B cell (primary cell): Measurements from ENCODE around the gene ING3.

Experiments
- EZH2 ChIP-seq: IDR thresholded peaks from 2 replicates; pipeline ENCODE4 v1.6.1; 2012; ENCODE audit warnings: borderline replicate concordance, low read depth, mild to moderate bottlenecking, moderate library complexity, low read length; ENCODE audit not compliant: insufficient read depth, poor library complexity, severe bottlenecking
- TF ChIP-seq, protein P1 (sequence below): fragments of 200-600 bp; IDR thresholded peaks from one replicate; pipeline ENCODE4 v1.8.0; 2022; ENCODE audit warnings: antibody characterized with exemption, mild to moderate bottlenecking

DNA sequence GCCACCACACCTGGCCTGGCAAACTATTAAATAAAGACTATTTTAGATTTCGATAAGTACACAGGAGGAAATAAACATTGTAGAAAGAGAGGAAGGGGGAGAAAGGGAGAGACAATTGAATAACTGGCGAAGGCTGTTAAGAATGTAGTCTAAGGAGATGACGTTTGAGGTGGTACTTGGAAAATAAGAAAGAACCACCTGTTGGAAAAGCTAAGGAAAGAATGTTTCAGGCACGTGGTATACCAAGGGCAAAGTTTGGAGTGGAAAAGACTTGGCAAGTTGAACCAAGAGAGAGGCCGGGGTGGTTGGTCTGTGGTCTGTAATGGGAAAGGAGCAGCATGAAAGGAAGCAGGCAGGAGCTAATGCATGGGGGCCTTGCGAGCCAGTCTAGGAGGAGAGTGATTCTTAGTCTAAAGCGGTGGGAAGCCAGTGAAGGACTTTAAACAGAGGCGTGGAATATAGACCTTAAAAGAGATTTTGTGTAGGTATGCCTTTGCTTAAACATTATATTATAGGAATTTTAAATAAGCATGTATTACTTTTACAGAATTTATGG is 9.4 kb downstream of the ING3 start:
- TF ChIP-seq, protein P1, sequence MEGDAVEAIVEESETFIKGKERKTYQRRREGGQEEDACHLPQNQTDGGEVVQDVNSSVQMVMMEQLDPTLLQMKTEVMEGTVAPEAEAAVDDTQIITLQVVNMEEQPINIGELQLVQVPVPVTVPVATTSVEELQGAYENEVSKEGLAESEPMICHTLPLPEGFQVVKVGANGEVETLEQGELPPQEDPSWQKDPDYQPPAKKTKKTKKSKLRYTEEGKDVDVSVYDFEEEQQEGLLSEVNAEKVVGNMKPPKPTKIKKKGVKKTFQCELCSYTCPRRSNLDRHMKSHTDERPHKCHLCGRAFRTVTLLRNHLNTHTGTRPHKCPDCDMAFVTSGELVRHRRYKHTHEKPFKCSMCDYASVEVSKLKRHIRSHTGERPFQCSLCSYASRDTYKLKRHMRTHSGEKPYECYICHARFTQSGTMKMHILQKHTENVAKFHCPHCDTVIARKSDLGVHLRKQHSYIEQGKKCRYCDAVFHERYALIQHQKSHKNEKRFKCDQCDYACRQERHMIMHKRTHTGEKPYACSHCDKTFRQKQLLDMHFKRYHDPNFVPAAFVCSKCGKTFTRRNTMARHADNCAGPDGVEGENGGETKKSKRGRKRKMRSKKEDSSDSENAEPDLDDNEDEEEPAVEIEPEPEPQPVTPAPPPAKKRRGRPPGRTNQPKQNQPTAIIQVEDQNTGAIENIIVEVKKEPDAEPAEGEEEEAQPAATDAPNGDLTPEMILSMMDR: no peak
- no peak for TF ChIP-seq EZH2
